Esophagus muscularis mucosa (tissue), 4 donors: ENCODE results near the gene ANKRD28. TPM values are rescaled to one million over a fixed set of nuclear protein-coding genes. Genes with fewer than 3 reads are reported as not detected.

ENCODE experiments used
- DNase-seq: peaks from one replicate; pipeline ENCODE4 v3.0.0-alpha.2; 2017; ENCODE audit errors: extremely low spot score
- H3K27ac ChIP-seq, 4 donors: fragments of 200-600 bp; sonication (generic); replicated peaks in 1 of 4; 1 replicate in 3 of 4; 2 replicates in 1 of 4; pipeline ENCODE4 v1.5.1; 2016 to 2019; ENCODE audit warnings: mild to moderate bottlenecking in 1 of 4
- H3K27me3 ChIP-seq, 4 donors: fragments of 200-600 bp; sonication (generic); one replicate each; pipeline versions ENCODE4 v1.5.1 to v1.6.0; 2016 to 2019
- H3K36me3 ChIP-seq, 4 donors: fragments of 200-600 bp; sonication (generic); one replicate each; pipeline ENCODE4 v1.5.1; 2016 to 2019
- H3K4me1 ChIP-seq, 4 donors: fragments of 200-600 bp; sonication (generic); one replicate each; pipeline ENCODE4 v1.5.1; 2016 to 2019
- H3K4me3 ChIP-seq, 4 donors: fragments of 200-600 bp; sonication (generic); 1 replicate in 2 of 4; 2 replicates in 2 of 4; pipeline ENCODE4 v1.5.1; 2016 to 2019; ENCODE audit warnings: mild to moderate bottlenecking in 4 of 4, moderate library complexity in 1 of 4
- H3K9me3 ChIP-seq, 4 donors: fragments of 200-600 bp; sonication (generic); 1 replicate in 3 of 4; 2 replicates in 1 of 4; pipeline ENCODE4 v1.5.1; 2016 to 2019
- CTCF ChIP-seq, 3 experiments: fragments of 200-600 bp in 2 of 3; fragments of 450-650 bp in 1 of 3; sonication (generic) in 2 of 3; IDR thresholded peaks; one replicate each; pipeline ENCODE4 v1.5.1; 2017 to 2019; ENCODE audit warnings: antibody characterized with exemption in 3 of 3, mild to moderate bottlenecking in 2 of 3, moderate library complexity in 1 of 3
- EP300 ChIP-seq: sonication (generic); formaldehyde crosslinking; IDR thresholded peaks from one replicate; pipeline ENCODE4 v1.6.1; 2017; ENCODE audit warnings: antibody characterized with exemption
- POLR2A ChIP-seq: fragments of 450-650 bp; IDR thresholded peaks from one replicate; pipeline ENCODE4 v1.6.1; 2017; ENCODE audit warnings: antibody characterized with exemption, moderate library complexity, mild to moderate bottlenecking, low read depth
- POLR2AphosphoS5 ChIP-seq, 2 donors: sonication (generic); formaldehyde crosslinking; IDR thresholded peaks; one replicate each; pipeline ENCODE4 v1.6.1; 2017; ENCODE audit warnings: antibody characterized with exemption in 2 of 2
- WGBS: methylation state at CpG from one replicate; pipeline ENCODE4 v1.1.5; 2018; 5-methylcytosine and 5-hydroxymethylcytosine counted together
- intact Hi-C: fragments of 100-400 bp; cut with DNase I; formaldehyde crosslinking; loops from one replicate; pipeline ENCODE4 v1.15.1; 2023
- total RNA-seq, 4 donors: library from RNA; depleted of rRNA; stranded (reverse); fragments of >200 nt; gene quantifications; one replicate each; pipeline versions ENCODE4 v1.1.0 to v1.2.1, GENCODE V29; 2016

ANKRD28 gene
- total RNA-seq, 4 donors from 2014 or later = 21.2 to 34.8 (median 26.9) TPM

DNA sequence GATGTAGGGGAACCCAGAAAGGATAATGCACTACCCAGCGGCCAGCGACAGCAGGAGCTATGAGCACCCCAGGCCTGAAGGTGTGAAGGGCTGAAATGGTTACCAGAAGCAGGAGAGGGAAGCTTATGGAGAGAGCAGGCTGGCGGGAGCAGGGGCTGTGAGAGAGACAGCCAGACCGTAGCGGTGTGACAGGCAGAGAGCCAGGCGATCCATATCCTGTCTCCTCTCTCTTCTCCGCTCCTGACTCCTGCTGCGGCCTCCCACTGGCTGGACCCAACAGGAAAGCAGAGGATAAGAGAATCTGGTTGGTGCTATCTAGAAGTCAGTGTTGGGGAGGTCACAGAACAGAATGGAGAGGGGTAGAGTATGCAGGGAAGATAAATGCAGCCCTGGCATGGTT is 146.4 kb downstream of the ANKRD28 start:
- intact Hi-C loops = no loop called here
- Histone ChIP-seq H3K9me3 (peaks cover 0 to 10% (median 8%) of the 10 kb centered on the region in 4 donors), H3K27me3 (no peaks in the 10 kb centered on the region), H3K4me3 (no peak overlapping the region), H3K27ac (no peak overlapping the region), H3K36me3 (no peaks in the 10 kb centered on the region), H3K4me1 (peaks cover 19 to 37% (median 29%) of the 10 kb centered on the region in 4 donors)
- whole genome bisulfite sequencing = 74% methylated on average over 8 of the region's 8 CpGs
- DNase-seq = no peak
- TF ChIP-seq CTCF (IDR thresholded peaks at IDR 0.05) (no peak), POLR2A (no peak), POLR2AphosphoS5 (IDR thresholded peaks at IDR 0.05) (no peak), EP300 (no peak)

GRCh38 chr3:15649858-15650257 is 147.9 kb downstream of the ANKRD28 start:
- Histone ChIP-seq H3K4me3 (no peak overlapping the region), H3K4me1 (peaks cover 24 to 52% (median 45%) of the 10 kb centered on the region in 4 donors), H3K36me3 (no peaks in the 10 kb centered on the region), H3K27me3 (no peaks in the 10 kb centered on the region), H3K27ac (no peak overlapping the region), H3K9me3 (no peaks in the 10 kb centered on the region)
- intact Hi-C loops = no loop called here
- 94% methylated on average over 5 of the region's 5 CpGs for WGBS
- DNase-seq = no peak
- TF ChIP-seq CTCF (IDR thresholded peaks at IDR 0.05) = no peak
- no peak for TF ChIP-seq POLR2A
- no peak for TF ChIP-seq EP300
- no peak for TF ChIP-seq POLR2AphosphoS5 (IDR thresholded peaks at IDR 0.05)

GRCh38 chr3:15649341-15649740 is 148.4 kb downstream of the ANKRD28 start:
- DNase-seq = no peak
- no peak overlapping the region for H3K4me3 ChIP-seq
- intact Hi-C loops = no loop called here
- no peak overlapping the region for H3K27ac ChIP-seq
- H3K9me3 ChIP-seq = no peaks in the 10 kb centered on the region
- peaks cover 24 to 52% (median 46%) of the 10 kb centered on the region in 4 donors for H3K4me1 ChIP-seq
- peaks cover 0 to 4% (median 3%) of the 10 kb centered on the region in 4 donors for H3K36me3 ChIP-seq
- WGBS = 92% methylated on average over 3 of the region's 3 CpGs
- TF ChIP-seq EP300 (no peak), POLR2A (no peak), POLR2AphosphoS5 (IDR thresholded peaks at IDR 0.05) (no peak), CTCF (IDR thresholded peaks at IDR 0.05) (no peak)
- H3K27me3 ChIP-seq = no peaks in the 10 kb centered on the region

- intact Hi-C loops = no loop called here
These were observed 150.1 kb downstream of the ANKRD28 start for GRCh38 chr3:15647611-15648167.

More at GRCh38 chr3:15647611-15648167, 150.1 kb downstream of the ANKRD28 start:
- 33% methylated on average over 4 of the region's 4 CpGs for WGBS
- Histone ChIP-seq H3K36me3 (peaks cover 0 to 8% (median 5%) of the 10 kb centered on the region in 4 donors), H3K27me3 (no peaks in the 10 kb centered on the region), H3K4me1 (peaks cover 24 to 39% (median 37%) of the 10 kb centered on the region in 4 donors), H3K27ac (peak overlapping the region; percentile 76 to 87 (median 81)), H3K4me3 (no peak overlapping the region), H3K9me3 (no peaks in the 10 kb centered on the region)
- TF ChIP-seq CTCF (IDR thresholded peaks at IDR 0.05) (no peak), EP300 (no peak), POLR2AphosphoS5 (IDR thresholded peaks at IDR 0.05) (no peak), POLR2A (no peak)
- DNase-seq = no peak
